VCaP (cell line): ENCODE measurements around the gene MEP1A.

Source experiments
- H3K27ac ChIP-seq: fragments of 450-650 bp; 2 replicates; pipeline ENCODE4 v1.5.1; 2017
- TF ChIP-seq, protein P1 (sequence below): fragments of 450-650 bp; conservative IDR thresholded peaks from 2 replicates; pipeline ENCODE4 v1.5.1; 2017; ENCODE audit warnings: mild to moderate bottlenecking, moderate library complexity

Gene MEP1A

DNA sequence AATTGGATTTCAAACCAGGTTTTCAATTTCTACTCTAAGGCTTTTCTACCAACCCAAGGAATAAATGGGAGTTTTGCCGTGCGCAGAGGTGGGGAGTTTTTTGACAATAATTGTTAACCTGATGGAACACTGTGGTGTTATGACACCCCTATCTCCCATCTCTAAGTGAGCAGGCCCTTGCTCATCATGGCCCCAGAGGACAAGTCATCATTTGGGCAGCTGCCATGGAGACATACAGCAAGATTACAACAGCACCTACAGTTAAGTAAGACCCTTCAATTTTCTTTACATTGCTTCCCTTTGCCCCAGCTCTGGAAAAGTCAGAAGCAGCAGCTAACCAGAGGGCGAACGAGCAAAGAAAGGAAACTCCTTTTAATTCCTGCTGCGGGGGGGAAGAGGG is 74.2 kb downstream of the MEP1A start:
- H3K27ac ChIP-seq, result no peak overlapping the region
- TF ChIP-seq, protein P1, sequence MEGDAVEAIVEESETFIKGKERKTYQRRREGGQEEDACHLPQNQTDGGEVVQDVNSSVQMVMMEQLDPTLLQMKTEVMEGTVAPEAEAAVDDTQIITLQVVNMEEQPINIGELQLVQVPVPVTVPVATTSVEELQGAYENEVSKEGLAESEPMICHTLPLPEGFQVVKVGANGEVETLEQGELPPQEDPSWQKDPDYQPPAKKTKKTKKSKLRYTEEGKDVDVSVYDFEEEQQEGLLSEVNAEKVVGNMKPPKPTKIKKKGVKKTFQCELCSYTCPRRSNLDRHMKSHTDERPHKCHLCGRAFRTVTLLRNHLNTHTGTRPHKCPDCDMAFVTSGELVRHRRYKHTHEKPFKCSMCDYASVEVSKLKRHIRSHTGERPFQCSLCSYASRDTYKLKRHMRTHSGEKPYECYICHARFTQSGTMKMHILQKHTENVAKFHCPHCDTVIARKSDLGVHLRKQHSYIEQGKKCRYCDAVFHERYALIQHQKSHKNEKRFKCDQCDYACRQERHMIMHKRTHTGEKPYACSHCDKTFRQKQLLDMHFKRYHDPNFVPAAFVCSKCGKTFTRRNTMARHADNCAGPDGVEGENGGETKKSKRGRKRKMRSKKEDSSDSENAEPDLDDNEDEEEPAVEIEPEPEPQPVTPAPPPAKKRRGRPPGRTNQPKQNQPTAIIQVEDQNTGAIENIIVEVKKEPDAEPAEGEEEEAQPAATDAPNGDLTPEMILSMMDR, result no peak

DNA sequence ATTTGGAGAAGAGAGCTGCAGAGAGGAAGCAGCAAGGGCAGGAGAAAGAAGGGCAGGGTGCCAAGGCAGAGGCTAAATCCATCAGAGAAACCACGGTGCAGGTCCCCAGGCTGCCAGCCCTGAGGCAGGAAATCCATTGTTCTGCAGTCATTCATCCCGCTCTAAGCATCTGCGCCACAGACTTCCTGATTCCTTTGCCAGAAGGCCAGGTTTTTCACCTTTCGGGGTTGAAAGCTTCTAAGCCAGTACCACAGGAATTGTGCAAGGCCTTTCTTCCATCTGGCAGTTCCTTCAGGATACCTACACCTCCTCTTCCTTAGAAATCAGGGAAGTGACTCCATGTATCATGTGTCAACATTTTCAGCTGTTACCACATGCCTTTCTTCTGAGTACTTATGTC is 82.9 kb downstream of the MEP1A start:
- H3K27ac ChIP-seq, result no peak overlapping the region
- TF ChIP-seq, protein P1, result no peak

DNA sequence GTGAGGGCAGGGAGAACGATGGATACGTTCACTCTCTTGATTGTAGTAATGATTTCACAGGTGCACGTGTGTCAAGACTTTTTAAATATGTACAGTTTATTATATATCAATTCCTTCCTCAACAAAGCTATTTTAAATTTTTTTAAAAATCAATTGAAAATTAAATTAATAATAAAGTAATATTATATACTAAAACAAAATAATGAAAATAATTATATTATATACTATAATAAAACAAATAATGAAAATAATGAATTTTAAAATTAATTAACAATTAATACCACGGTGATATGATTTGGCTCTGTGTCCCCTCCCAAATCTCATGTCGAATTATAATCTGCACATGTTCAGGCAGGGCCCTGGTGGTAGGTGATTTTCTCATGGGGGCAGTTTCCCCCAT is 85.8 kb downstream of the MEP1A start:
- TF ChIP-seq, protein P1, result no peak
- H3K27ac ChIP-seq, result no peak overlapping the region

DNA sequence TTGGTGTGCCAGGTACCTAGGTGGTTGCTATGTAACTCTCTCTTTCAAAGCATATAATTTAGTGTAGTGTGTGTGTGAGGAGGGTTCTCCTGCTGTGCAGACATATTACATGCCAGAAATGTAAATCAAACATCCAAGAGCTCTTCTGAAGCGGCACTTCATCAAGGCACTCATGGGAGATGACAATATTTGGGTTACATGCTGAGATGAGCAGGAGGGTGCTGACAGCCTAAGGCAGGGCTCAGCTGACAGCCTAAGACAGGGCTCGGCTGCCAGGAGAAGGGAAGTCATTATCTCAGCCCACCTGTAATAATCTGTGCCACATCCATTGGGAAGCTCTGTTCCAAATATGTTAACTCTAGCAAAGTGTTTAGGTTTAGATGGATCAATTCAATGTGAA is 89.5 kb downstream of the MEP1A start:
- TF ChIP-seq, protein P1, result no peak
- no peak overlapping the region for H3K27ac ChIP-seq

DNA sequence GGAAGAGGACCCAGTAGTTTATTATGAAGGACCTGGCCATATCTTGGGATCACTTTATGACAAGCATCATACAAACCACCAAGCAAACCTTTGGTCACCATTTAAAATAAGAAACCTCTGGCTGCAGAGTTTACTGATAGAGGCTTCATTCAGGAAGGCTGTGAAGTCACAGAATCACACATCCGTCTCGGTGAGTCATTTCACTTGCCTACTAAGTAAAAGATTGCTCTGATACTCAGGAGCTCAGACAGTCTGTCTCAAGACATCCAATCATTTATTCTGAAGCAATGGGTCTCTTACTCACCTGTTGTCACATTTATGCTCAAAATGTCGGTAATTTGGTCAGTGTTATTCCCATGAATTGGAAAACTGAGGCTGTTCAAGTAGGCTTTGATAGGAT is 94.8 kb downstream of the MEP1A start:
- H3K27ac ChIP-seq, result no peak overlapping the region
- TF ChIP-seq, protein P1, result no peak

DNA sequence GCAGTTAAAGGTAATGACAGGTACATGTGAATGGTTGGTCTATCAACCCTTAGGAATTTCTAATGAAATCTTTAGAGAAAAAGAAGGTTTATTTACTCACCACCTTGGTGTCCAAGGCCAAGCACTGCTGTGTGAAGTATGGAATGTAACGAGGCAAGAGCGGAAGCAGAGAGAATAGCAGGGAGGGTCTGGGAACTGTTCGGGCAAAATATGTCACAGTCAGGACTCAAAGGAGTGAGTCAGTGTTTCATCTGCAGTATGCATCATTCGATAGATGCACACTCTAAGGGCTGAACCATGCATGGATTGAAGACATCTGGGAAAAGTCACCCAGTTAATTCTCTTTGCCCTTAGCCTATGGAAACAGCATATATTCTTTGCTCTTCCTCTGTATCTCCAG is 95.4 kb downstream of the MEP1A start:
- no peak overlapping the region for H3K27ac ChIP-seq
- TF ChIP-seq, protein P1, result no peak
